Activated T-helper 1 cell treated with anti-CD3 and anti-CD28 coated beads, Interleukin-2, amount 50 U/mL, for 16 hours (primary cell): Measurements from ENCODE around the gene STX17.
A peak's percentile ranks its signal among the peaks of the same experiment; 100 is the strongest.
"Not testable (repeated sequence)": the region's sequence is repeated elsewhere in the genome, so short reads cannot be mapped to it uniquely, and the experiment has no call there.

Experiments
- DNase-seq, 2 donors: peaks; one replicate each; pipeline ENCODE4 v3.0.0-alpha.2; 2020; ENCODE audit warnings: low read depth in 1 of 2, low spot score in 1 of 2

Gene STX17

DNA sequence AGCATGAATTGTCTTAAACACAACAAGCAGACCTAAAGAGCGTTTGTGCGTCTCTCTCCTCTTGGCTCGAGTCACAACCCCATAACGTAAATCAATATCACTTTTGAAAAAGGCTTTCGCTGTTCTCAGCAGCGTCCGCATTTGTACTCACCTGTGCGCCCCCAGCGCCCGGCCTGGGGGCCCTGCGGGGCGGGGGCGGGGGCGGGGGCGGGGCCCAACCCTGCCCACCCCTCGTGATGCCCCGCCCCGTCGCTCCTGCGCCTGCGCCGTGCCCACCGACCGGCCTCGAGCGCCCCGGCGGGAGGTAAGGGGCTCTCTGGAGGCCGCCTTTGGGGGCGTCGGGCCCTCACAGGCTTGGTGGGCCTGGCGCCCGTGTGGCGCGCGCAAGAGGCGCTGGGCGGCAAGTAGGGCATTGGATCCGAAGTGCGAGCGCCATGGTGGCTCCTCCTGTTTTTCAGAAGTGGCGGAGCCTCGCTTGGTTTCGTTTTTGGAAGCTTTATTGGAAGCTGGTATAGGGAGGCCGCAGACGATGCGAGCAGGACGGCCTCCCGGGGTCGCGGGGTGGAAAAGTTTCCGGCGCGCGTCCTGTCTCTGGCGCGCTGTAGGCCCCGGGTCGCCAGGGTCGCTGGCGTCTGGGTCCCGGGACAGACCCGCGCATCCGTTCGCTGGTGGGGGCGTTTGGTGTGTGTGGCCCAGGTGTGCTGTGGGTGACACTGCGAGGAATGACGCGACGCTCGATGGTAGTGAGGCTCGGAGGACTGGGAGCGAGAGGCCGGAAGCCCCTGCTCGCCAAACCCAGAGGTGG lies at the start of gene STX17:
Gene STX17 (plus strand): TSS at position 252 of the 805 bp plus-strand sequence. CDS start 8,586 bp downstream, outside the sequence.
- peak; percentile 64 to 76 for DNase-seq

- not testable (repeated sequence) for DNase-seq
Observed at GRCh38 chr9:99857576-99857975, 48.9 kb upstream of the STX17 start.

GRCh38 chr9:99858087-99858486 lies 48.4 kb upstream of the STX17 start:
- no peak for DNase-seq

DNA sequence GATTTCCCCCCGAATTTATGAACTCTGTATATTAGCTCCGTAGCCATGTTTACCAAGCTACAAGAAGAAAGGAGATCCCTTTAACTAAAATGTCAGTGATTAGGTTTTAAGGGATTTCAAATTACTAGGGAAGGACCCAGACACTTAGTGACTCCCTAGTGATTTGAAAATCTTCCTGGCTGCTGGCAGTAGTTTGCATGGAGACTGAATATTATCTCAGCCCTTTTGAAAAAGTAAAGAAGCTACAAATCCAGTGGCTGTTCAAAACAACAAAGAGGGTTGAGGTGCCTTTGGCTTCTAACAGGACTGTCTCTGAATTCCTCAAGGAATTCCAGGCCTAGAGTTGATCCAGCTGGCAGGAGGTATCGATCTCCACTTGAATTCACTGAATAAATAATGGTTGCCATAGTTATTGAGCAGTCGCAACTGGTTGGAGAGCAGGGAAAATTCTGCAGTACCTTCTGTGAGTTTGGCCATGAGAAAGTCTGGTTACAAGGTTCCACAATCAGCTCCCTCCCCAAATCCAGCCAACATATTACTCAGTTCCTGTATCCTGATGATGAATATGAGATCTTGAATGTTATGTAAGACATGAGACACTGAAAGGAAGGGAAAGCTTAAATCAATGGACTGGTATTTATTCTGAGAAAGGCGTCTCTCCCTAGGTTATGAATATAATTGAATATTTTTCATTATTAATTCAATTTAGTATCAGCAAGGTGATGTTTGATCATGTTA lies 47.0 kb upstream of the STX17 start:
- DNase-seq, result no peak

DNA sequence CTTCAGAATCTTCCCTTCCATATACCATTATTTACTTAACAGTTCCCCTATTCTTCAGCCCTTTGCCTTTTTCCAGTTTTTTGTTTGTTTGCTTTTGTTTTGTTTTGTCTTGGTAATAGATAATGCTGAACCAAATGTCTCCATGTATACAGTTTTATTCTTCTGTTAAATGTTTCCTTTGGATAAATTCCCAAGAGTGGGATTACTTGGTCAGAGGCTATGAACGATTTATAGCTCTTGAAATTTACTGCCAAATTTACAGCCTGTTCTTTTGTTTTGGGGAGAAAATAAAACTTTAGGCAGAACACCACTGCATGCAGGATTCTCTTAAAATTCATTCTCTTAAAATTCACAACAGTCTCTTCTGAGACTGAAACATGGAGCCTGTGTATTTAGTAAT lies 46.2 kb upstream of the STX17 start:
- no peak for DNase-seq

- DNase-seq, result no peak
Observed at GRCh38 chr9:99863955-99864354, 42.5 kb upstream of the STX17 start.

- no peak for DNase-seq
Observed at GRCh38 chr9:99866398-99866797, 40.1 kb upstream of the STX17 start.

- no peak for DNase-seq
Observed at GRCh38 chr9:99867536-99867935, 38.9 kb upstream of the STX17 start.

GRCh38 chr9:99867968-99868367 lies 38.5 kb upstream of the STX17 start:
- DNase-seq, result no peak

- no peak for DNase-seq
Observed at GRCh38 chr9:99868845-99869244, 37.6 kb upstream of the STX17 start.

- DNase-seq, result no peak
Observed at GRCh38 chr9:99870126-99870525, 36.3 kb upstream of the STX17 start.

- no peak for DNase-seq
Observed at GRCh38 chr9:99873531-99873930, 32.9 kb upstream of the STX17 start.

- no peak for DNase-seq
Observed at GRCh38 chr9:99873943-99874584, 32.4 kb upstream of the STX17 start.

DNA sequence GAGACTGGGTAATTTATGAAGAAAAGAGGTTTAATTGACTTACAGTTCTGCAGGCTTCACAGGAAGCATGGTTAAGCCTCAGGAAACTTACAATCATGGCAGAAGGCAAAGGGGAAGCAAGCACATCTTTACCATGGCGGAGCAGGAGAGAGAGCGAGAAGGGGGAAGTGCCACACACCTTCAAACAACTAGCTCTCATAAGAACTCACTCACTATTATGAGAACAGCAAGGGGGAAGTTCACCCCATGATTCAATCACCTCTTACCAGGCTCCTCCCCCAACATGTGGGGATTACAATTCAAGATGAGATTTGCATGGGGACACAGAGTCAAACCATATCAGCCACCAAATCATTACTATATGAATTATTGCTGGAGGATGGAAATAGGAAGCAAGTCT lies 30.3 kb upstream of the STX17 start:
- no peak for DNase-seq

DNA sequence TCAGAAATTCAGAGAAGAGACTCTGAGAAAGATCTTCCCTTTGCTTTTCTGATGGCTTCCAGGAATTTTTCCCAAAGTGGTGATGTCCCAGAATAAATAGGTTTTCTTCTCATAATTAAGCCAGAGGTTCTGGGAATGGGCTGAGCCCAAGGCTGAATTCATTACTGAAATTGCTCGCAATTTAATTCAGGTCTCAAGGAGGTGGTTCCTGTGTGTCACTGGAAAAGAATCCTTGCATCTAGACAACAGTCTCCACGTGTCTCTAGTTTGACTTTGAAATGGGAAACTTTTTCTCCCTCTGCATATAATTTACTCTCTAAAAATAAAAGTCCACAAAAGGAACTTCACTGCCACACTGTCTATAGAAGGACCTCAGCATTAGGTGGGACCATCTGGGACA lies 27.8 kb upstream of the STX17 start:
- no peak for DNase-seq

GRCh38 chr9:99881769-99882168 lies 24.7 kb upstream of the STX17 start:
- no peak for DNase-seq

GRCh38 chr9:99885747-99886146 lies 20.7 kb upstream of the STX17 start:
- no peak for DNase-seq

GRCh38 chr9:99889120-99889519 lies 17.3 kb upstream of the STX17 start:
- DNase-seq, result no peak

DNA sequence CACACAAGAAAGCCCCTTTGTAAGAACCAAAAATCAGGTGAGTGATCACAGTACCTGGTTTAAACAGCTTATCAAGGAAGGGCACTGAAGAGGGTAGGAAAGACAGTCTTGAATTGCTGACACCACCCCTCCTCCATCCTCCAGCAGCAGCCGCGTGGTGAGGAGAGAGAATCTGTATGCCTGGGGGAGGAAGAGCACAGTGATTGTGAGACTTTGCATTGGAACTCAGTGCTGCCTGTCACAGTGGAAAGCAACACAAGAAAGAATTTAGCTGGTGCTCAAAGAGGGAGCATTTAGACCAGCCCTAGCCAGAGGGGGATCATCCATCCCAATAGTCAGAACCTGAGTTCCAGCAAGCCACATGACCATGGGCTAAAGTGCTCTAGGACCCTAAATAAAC lies 11.6 kb upstream of the STX17 start:
- DNase-seq, result no peak

- DNase-seq, result no peak
Observed at GRCh38 chr9:99895510-99895909, 10.9 kb upstream of the STX17 start.

DNA sequence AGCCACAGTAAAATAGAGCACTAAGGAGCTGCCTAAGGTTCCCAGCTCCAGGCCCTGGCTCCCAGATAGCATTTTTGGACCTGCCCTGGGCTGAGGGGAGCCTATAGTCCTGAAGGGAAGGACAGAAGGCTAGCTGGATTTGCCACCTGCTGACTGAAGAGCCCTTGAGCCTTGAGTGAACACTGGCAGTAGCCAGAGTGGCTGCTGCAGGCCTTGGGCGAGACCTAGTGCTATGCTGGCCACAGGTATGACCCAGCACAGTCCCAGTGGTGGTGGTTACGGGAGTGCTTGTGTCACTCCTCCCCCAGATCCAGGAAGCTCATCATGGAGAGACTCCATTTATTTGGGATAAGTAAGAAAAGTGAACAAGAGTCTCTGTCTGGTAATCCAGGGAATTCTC lies 10.3 kb upstream of the STX17 start:
- DNase-seq, result no peak

DNA sequence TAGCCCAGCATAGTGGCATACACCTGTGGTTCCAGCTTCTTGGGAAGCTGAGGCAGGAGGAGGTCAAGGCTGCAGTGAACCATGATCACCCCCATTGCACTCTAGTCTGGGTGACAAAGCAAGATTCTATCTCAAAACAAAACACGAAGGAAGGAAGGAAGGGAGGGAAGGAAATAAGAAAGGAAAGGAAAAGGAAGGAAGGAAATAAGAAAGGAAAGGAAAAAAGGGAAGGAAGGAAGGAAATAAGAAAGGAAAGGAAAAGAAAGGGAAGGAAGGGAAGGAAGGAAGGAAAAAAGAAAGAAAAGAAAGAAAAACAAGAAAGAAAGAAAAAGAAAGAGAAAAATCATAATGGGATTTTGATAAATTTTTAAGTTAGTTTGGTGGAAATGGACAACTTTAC lies 3.1 kb upstream of the STX17 start:
- DNase-seq, result no peak
